Measurements from ENCODE around the gene CFLAR.
"Not testable (repeated sequence)": the region's sequence is repeated elsewhere in the genome, so short reads cannot be mapped to it uniquely, and the experiment has no call there.

The CFLAR gene

DNA sequence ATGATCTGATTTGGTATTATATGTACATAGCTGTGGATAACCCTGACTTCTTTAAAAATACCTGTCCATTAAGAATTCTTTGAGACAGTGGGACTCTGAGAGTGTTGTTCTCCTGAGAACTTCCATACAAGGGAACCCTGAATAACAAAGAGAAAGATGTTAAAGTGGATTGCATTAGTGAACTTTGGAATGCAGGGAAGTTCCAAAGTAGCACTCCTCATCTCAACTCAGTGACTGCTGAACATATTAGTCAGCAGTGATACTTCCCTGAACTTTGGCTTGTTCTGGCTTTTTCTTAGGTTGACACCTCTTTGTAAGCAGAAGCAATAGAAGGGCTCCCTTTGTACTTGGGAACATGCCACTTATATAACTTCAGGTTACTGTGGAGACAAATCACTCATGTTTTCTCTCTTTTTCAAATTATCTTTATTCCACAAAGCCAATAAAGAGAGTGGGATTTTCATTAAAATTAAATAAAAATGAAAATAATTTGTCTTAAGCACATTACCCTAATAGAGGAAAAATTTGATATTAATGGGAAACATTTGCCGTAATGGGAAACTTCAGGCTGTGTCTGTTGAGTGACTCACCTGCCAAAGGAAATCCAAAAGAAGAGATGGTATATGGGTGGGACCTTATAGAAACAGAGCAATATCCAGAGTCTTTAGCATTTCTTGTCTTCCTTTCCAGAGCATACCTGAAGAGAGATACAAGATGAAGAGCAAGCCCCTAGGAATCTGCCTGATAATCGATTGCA lies 33.3 kb downstream of the CFLAR start:
- no peak for DNase-seq

DNA sequence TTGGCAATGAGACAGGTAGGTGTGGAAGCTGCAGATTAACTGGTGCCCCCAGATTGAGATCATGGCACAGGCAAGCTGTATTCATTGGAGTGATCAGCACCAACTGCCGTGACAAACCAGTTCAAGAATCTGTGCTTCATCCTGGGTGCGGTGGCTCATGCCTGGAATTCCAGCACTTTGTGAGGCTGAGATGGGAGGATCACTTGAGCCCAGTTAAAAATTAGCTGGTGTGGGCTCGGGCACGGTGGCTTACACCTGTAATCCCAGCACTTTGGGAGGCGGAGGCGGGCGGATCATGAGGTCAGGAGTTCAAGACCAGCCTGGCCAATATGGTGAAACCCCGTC lies 33.8 kb downstream of the CFLAR start:
- DNase-seq: not testable (repeated sequence)

- no peak for DNase-seq
Observed at GRCh38 chr2:201150454-201151020, 34.6 kb downstream of the CFLAR start.

DNA sequence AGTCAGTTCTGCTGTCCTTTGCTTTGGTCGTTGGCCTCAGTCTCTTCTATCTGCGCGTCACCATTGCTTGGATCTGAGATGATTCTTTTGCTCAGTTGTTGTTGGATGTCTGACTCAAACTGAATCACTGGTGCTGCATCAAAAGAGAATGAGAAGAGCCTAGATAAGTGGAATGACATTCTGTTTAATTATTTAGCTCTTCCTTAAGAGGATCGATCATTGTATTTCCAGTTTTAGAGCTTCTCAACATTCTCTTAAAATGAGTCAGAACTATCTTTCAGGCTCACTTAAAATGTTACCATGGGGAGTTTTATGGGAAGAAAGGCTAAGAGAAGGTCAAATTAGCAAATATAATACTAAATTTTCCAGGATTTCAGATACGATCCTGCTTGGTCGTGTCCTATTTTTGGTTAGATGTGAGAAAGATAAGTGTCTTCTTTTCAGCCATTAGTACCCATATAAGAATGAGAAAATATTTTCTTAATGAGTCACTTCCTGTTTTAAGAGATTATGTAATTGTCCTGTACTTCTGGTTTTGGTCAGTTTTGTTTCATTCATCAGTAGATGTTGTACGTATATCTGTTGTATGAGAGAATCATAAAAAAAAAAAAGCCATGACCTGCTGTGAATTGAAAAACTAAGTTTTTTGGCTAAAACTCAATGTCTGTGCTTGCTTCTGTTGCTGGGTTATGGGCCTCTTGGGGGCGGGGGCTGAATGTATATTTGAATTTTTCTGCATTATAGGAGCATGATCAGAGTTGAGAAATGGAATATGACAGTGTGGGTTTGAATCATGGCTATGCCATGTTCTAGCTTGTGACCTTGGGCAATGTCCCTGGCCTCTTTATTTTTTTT lies 35.4 kb downstream of the CFLAR start:
- DNase-seq: no peak

- DNase-seq: no peak
Observed at GRCh38 chr2:201152517-201152916, 36.6 kb downstream of the CFLAR start.

DNA sequence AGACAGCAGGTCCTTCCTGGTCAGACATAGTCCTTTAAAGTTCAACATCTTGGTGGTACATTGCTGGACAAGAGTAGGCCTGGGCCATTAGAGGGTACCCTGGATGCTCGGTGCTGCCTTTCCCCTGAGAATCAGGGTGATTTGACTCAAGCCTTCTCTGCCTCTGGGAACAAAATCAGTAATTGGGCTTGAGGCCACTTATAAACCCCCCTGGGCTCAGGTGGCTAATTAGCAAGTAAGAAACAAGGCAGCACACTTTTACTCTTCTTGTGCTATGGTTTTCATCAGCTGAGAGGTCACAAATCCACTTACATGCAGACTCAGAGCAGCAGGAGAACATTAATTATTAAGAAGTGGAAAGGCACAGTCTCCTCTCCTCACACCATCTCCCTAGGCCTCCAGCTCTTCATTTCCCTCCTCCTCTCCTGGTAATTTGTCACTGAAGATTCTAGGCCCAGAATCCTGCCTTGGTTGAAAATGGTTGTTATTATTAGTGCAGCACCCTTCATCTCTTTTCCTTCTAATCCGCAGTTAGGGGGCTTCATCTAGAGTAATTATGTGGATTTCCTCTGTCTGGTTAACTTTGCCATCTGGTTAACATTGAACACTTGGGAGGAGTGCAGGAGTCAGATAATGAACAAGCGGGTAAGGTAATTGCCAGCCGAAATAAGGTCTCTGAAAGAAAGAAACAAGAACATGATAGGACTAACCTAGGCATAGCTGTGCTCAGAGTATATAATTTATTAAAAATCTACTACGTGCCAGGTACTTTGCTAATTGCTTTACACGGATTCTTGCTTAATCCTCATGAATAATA lies 37.2 kb downstream of the CFLAR start:
- no peak for DNase-seq

DNA sequence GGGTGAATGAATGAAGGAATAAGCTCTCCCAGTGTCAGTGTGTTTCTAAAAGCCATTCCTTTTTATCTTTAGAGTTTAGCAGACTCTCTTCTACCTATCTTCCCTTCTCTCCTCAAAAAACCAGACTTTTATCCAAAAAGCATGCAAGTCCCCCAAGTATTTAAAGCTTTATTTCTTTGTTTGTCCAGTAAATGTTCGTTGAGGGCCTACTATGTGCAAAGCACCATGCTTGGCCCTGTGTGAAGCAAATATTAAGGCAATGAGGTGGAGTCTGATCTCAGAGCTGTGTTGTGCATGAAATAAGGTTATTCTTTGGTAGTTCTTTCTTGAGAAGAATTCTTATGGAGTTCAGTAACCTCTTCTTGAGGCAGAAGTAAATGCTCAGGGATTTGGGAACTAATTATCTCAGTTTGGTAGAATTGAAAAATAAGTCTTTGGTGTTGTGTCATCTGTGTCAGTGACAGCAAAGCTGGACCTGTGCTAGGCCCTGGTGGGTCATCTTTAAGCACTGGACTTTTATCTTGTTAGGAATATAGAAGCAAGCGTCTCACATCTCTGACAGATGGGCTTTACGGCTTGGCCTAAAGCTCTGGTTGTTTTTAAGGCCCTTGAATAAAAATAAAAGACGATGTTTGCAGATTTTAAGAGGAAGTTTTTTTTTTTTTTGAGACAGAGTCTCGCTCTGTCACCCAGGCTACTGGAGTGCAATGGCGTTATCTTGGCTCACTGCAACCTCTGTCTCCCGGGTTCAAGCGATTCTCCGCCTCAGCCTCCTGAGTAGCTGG lies 38.8 kb downstream of the CFLAR start:
- no peak for DNase-seq

DNA sequence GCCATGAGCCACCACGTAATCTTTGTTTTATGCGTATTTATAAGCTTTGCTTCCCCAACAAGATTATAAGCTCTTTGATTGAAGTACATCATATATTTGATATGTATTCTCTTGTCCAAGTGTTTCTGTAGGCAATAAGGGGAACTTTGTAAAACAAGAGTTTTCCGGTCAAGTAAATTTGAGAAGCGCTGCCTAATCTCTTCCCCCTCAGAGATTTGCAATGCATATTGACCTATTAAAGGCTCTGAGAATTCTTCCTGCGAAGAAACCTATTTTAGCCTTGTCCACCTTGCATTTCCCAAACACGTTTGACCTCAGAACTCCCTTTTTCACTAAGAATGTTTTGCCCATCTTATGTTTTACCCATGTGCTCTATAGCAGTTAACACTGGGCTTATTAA lies 40.1 kb downstream of the CFLAR start:
- DNase-seq: no peak

DNA sequence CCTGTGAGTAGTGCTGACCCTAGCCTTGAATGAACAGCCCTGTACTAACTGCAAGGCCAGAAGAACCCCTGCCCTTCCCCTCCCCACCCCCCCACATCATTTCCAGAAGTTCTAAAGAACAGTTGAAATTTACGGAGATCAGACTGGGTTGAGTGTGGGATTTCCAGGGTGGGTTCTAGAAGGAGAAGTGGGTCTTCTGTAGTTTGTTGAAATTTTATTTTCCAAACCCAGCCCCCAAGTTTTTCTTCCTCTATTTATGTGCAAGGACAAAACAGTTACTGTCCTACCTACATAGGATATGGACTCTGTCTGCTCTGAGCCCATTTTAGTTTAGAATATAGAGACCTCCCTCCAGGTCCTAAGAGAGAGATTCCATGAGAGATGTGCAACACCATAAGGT lies 40.7 kb downstream of the CFLAR start:
- no peak for DNase-seq

DNA sequence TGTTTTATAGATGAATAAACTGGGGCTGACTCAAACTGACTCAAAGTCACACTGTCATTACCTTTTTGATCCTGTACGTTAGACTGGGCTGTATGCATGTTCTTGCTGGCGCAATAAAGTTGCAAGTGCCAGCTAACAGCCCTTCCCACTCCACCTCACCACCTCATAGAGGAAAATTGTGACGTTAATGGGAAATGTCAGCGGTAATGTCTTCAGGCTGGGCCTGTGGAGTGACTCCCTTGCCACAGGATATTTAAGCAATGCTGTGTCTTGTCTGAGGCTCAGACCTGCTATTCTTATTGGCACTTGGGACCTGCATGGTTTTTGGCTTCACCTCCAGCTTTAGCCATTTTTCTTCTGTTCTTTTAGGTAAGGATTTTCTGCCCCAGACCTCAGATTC lies 41.7 kb downstream of the CFLAR start:
- no peak for DNase-seq

GRCh38 chr2:201158111-201158929 lies 42.4 kb downstream of the CFLAR start:
- peak; percentile 74 to 92 for DNase-seq

- DNase-seq: no peak
Observed at GRCh38 chr2:201164166-201164565, 48.2 kb downstream of the CFLAR start.

GRCh38 chr2:201167546-201167945 lies 51.6 kb downstream of the CFLAR start:
- DNase-seq: no peak

- DNase-seq: not testable (repeated sequence)
Observed at GRCh38 chr2:201168496-201168895, 52.5 kb downstream of the CFLAR start.

GRCh38 chr2:201171259-201171814 lies 55.4 kb downstream of the CFLAR start:
- no peak for DNase-seq

DNA sequence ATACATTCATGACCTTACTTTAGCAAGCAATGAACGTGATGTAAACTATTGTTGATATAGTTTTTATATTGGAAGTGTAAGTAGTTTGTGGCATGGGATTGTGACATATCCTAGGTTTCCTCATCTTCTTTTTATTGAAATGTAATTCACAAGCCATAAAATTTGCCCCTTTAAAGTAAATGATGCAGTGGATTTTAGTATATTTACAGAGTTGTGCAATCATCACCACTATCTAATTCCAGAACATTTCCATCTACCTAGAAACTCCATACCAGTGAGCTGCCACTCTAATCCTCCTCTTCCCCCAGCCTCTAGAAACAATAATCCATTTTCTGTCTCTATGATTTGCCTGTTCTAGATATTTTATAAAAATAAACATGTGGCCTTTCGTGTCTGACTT lies 56.3 kb downstream of the CFLAR start:
- no peak for DNase-seq

DNA sequence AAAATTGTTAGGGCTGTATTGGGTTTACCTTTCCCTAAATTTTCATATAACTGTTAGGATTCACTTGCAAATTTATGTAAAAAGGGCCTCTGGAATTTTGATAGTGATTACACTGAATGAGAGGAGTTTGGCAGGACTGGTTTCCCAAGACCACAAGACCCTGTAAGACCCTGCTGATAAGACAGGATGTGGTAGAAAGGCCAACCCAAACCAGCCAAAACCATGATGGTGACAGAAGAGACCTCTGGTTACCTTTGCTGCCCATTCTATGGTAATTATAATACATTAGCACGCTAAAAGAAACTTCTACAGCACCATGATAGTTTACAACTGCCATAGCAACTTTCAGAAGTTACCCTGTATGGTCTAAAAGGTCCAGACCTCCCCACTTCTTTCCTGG lies 58.7 kb downstream of the CFLAR start:
- no peak for DNase-seq

GRCh38 chr2:201176081-201176481 lies 60.1 kb downstream of the CFLAR start:
- DNase-seq: no peak

- no peak for DNase-seq
Observed at GRCh38 chr2:201180010-201180409, 64.0 kb downstream of the CFLAR start.

DNA sequence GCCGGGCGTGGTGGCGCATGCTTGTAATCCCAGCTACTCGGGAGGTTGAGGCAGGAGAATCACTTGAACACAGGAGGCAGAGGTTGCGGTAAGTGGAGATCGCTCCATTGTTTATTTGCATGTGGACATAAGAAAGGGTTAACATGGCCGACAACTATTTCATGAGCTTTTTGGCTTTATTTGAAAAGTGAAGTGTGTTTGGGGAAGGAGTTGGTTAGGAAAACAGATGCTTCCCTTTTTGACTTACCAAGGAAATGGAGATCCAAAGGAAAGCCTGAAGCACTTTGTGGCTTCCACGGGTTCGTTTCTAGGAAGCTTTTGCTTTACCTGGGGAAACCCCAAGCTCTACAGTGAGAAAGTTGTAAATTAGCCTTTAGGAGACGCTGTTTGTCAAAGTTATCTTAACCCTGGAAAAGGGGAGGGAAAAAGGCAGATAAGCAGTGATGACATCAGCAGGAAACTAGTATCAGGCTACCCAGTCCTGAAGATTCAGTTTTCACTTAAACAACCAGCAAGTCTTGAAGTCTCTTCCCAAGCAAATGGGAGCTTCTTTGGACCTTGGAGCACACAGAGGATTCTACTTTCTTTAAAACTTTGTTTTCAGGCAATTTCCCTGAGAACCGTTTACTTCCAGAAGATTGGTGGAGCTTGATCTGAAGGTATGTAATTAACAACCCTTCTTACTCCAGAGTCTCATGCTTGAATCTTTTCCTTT lies 66.8 kb downstream of the CFLAR start, which contains the start of gene CASP10:
TSS of gene CASP10 (plus strand) at position 492 of the 715 bp plus-strand sequence. CDS start 2,637 bp downstream, outside the sequence.
- no peak for DNase-seq

All from hippocampal formation (tissue), 2 donors.